Measurements from ENCODE around the gene CGRRF1.

The CGRRF1 gene

DNA sequence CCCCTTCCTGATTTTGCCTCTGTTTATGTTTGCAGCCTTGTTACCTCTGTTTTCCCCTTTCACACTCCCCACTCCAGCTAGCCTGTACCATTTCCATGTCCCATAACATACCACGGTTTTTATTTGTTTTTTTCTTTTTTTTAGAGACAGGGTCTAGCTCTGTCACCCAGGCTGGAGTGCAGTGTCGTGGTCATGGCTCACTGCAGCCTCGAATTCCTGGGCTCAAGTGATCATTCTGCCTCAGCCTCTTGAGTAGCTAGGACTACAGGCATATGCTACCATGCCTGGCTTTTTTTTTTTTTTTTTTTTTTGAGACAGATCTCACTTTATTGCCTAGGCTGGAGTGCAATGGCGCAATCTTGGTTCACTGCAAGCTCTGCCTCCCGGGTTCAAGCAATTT is 38.8 kb downstream of the CGRRF1 start:
- no peak for DNase-seq (ENCODE audit: low read depth in 2 of 2)

DNA sequence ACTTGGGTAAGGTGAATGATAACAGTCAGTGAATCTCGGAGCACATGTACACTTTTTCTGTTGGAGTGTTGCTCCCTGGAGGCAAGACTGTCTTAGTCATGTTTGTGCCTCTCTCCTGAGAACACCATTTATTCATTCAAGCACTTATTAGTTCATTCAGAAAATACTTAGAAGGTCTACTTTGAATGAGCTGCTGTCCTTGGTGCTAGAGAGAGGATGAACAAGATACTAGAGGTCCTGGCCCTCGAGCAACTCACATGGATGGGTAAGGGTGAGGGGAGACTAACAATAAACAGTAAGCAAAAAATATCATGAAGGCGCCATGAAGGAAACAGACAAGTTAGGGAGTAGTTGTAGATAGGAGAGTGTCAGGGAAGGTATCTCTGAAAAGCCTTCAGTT is 40.2 kb downstream of the CGRRF1 start:
- no peak for DNase-seq (ENCODE audit: low read depth in 2 of 2)

DNA sequence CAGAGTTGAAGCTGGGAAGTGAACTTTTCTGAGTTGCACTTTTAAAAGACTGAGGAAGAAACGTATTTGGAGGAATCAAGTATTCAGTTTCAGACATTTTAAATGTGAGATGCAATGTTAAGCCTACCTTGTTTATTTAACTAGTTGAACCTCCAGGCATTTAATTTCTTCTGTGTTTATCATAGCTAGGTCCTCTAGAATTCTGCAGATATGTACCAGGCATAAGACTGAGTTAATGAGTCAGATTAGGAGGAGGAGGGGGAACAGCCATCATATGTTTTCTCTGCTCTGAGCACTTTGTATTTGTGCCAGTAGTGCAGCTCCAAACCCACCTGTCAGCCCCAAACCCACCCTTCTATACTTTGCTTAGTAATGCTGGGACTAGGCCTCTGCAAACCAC is 40.8 kb downstream of the CGRRF1 start:
- DNase-seq (ENCODE audit: low read depth in 2 of 2): no peak

DNA sequence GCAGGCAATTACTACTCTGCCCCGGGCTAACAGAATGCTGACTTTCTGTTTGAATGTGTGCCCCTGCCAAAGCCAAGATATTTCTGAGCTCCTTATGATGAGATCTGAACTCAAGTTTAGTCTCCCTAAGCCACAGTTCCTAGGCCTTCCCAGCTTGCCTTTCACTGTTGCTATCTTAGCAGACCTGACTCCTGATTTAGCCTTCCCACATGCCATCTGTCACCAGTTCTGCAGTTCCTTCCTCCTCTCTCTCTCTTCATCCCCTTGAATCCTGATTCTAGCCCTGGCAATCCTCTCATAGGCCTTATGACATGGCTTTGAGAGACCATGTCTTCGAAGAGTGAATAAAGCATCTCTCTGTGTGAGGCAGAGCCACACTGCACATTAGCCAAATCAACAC is 44.7 kb downstream of the CGRRF1 start:
- no peak for DNase-seq (ENCODE audit: low read depth in 2 of 2)

DNA sequence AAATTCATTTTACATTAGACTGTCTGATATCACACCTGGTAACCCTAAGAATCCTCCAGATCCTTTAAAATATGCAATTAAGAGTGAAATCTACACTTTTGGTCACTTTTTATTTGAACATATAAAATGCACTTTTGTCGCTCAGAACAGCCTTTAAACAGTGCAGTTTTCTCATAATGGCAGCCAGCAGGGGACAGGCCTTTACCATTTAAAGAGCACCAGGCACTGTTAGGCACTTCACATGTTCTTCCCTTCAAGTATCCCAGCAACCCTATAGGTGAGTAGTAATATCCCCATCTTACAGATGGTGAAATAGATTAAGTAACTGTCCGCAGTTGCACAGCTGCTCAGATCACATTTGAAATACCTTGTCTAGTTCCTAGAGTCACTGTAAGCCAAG is 45.9 kb downstream of the CGRRF1 start:
- DNase-seq (ENCODE audit: low read depth in 2 of 2): no peak

DNA sequence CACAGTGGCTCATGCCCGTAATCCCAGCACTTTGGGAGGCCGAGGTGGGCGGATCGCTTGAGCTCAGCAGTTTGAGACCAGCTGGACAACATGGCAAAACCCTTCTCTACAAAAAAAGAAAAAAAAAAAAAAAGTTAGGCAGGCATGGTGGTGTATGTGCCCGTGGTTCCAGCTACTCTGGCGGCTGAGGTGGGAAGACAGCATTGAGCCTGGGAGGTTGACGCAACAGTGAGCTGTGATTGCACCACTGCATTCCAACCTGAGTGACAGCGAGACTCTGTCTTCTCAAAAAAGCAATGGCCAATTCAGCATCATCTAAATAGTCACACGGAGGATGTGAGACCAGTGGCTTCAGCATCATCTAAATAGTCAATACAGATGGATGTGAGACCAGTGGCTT is 46.8 kb downstream of the CGRRF1 start:
- no peak for DNase-seq (ENCODE audit: low read depth in 2 of 2)

DNA sequence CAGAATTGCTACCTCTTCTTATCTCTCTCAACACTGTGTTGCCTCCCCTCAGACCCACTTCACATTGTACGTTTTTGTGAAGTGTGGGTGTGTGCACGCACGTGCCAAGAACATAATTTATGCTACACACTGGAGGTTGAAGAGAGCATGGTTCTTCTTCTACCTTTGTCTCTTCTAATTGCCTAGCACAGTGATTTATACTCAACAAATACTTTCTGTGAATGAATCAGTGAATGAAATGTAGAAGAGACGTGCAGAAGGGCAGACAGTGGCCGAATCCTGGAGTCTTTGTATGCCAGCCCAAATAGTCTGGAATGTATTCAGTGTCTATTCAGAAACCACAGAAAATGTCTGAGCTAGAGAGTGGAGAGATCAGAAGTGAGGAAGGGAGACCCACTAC is 52.6 kb downstream of the CGRRF1 start:
- no peak for DNase-seq (ENCODE audit: low read depth in 2 of 2)

DNA sequence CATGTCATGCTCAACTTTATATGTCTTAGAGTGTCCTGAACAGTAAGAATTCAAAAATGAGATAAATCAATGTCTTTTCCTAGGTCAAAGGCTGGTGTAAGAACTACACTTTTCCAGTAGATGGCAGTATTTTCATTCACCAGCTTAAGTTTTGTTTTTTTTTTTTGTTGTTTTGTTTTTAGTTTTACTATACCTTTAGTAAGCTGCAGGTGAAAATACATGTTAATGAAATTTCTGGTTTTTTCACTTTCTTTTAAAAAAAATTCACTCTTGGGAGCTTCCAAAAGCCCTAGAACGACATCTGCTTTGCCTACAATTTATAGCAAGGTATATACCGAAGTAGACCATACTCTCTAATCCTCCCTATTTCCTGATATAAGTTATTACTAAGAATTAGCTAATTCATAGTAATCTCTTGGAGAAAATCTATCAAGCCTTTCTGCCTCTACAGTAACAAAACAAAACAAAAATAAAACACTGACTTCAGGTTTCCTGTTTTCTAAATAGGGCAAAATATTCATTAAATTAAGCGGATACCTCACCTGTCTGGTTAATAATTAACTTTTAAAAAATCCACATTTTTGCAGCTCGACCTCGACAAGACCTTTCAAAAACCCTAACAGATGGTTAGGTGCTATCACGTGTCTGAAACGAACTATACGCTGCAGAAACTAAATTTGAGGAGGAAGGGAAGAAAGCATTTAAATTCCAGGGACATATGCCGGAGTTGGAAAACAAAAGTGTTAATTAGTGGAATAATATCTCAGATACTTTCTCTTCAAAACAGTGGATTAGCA is 54.6 kb downstream of the CGRRF1 start:
- DNase-seq (ENCODE audit: low read depth in 2 of 2): no peak

DNA sequence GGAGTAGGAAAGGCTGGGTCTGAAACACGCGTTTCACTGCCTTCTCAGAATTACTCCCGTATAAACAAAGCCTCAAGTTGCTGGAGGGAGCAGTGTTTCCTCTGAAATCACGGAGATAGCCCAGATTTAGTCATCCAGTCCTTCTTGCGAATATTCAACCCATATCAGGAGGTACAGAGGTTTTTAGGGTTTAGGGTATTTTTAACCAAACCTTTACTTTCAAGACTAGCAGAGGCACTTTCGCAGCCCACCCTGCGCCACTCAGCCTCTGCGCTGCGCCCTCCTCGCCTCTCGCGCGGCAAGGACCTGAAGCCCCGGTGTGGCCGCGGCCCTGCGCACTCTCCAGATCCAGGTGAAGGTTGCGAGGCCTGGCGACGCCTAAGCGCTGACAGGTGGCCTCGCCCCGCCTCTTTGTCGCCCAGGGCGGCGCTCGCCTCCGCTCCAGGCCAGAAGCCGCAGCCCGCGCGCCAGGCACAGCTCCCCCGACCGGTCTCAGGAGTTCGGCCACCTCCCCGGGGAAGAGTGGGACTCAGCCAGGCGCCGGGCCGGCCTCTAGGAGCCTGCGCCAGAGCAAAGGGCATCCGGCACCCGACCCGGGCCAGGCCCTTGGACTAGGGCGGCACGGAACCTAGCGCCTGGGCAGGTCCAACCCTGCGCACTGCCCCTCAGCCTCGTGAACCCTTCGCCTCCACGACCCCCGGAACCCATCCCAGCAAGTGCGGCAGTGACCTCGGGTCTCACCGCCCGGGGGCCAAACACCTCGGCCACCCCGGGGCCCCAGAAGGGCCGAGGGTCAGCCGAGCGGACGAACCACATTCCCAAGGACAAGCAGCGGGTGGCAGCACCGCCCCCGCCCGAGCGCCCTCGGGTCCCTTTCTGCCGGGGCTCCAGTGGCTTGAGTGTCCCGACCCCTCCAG is 55.4 kb downstream of the CGRRF1 start:
- DNase-seq (ENCODE audit: low read depth in 2 of 2): peak in 1 of 2 donors; percentile 34

DNA sequence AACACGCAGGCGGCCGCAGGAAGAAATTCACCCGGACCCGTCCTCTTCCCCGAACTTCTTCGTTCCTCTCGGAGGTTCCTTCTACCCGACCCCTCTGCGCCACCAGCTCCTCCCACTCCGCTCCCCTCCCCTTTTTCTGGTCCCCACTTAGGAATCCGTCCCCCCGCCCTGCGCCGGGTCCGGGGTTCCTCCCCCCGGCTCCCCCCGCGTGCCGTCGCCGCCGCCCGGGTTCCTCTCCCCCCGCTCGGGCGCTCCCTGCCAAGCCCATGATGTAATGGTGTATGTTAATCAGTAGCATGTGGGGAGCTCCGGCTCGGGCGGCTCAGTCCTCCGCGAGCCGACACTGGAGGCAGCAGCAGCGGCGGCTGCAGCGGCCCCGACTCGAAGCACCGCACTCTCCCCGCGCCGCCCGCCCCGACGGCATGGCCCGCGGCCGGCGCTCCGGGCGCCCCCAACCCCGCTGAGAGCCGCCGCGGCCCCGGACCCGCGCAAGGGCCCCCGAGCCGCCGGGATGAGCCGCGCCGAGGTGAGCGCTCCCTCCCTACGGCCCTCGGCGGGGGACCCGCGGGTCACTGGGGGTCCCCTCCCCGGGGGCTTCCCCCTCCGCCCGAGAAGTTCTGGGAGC is 56.2 kb downstream of the CGRRF1 start:
- peak; percentile 51 to 54 for DNase-seq (ENCODE audit: low read depth in 2 of 2)

DNA sequence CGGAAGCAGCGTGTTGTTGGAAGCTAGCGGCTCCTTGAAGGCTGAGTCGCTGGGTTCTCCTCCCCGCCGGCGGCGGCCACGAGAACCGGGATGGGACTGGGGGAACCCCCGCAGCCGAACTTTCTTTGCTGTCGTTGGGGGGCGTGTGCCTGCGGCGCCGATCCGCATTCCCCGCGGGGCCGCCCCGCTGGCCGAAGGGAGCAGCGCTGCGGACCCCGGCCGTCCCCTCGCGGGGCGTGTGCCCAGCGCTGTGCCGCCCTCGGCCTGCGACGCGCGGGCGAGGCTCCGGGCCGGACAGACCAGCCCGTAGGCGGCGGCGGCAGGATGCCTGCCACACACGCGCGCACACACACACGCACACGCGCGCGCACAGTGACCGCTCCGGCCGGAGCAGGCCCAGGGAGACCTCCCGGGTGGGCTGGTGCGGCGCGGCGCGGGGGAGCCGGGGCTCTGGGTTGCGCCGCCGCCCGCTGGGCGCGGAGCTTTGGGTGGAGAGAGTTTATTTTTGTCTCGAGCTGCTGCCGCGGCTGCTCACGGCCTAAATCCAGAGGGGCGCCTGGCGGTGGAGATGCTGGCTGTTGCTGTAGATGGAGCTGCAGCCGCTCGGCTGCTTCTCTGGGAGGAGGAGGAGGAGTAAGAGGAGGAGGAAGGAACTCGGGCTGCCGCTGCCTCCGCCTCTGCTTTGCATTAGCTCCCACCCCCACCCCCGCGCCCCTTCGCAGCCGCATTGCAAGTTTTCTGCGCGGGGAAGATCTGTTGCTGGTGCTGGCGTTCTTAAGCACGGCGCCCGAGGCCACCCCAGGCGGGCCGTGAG is 56.9 kb downstream of the CGRRF1 start, which contains the start of gene SAMD4A:
Gene SAMD4A (plus strand): TSS at position 719 of the 814 bp plus-strand sequence. CDS start 789 bp downstream, outside the sequence.
- peak in 1 of 2 donors; percentile 28 for DNase-seq (ENCODE audit: low read depth in 2 of 2)

DNA sequence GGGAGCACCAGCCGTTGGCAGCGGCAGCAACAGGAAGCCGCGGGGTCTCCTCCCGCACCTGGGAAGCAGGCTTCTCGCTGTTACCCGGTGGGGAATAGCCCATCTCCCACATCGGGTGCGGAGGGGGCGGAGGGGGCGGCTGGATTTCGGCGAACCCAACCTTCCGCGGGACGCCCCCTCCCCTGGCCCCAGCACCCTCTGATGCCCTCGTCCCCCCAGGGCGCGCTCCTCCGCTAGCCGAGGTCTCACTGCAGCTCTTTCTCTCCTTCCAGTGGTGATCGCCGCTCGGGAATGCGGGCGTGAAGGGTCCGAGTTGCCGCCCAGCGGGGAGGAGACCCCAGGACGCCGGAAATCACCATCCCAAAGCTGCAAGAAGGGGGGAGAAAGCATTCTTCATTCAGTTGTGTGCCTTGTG is 57.5 kb downstream of the CGRRF1 start:
- DNase-seq (ENCODE audit: low read depth in 2 of 2): no peak

DNA sequence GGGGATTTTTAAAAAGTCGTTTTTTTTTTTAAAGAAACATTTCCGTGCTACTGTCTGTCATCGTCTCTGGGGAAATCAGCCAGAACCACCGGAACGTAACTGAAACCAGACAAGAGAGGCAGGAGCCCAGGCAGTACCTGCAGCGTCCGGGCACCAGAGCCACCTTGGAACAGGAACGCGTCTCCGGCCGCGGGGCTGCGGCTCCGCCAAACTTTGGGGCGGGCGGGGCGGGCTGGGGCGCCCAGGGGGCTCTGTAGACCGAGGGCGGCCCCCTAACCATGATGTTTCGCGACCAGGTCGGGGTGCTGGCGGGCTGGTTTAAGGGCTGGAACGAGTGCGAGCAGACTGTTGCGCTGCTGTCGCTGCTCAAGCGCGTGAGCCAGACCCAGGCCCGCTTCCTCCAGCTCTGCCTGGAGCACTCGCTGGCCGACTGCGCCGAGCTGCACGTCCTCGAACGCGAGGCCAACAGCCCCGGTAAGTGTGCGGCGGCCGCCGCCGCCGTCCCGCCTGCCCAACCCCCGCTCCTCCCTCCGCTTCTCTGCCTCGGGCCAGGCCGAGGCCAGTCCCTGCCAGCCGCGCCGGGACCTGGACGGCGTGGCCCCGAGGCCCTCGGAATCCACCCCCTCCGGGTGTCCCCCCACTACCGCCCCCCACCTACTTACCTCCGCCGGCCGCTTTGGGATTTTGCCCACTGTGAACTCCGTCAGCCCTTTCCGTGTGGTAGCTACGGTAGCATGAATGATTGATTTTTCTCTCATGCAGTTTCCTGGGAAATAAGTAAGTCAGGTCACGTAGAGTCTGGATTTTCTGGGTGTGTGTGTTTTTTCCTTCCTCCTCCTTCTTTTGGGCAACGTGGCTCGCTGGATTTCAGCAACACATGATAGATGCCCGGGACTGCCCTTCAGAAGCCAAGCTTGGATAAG is 58.2 kb downstream of the CGRRF1 start:
- DNase-seq (ENCODE audit: low read depth in 2 of 2): peak in 1 of 2 donors; percentile 29

DNA sequence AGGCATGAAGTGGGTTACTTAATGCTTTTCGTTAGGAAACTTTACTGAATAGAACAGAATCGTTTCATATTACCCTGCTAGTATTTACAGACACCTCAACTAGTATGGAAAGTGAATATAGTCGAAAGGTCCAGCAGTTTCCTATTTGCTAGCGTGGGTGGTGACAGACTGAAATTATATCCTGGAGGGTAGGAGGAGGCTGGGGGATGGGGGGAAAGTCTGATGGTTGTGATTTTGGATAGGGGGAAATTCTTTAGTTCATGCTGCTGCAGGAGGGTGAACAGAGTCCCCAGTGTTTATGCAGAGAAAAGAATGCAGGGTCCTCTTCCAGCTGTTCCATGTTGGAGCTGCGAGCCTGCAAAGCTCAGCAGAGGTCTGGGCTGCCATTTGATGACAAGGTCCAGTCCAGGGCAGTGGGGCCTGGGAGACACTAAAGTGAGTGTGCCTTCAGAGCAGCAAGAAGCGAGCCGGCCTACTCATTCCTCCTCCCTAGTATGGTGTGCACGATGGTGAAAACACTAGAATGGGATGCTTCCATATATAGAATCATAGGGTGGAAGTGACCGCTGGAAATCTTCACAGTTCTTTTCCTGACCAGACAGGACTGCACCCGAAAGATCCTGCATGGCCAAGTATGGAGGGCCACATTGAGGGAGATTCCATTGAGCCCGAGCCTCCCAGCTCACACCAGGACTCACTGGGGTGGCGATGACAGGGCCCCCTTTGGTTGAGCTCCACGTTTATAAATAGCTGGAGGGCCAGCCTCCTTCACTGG is 59.3 kb downstream of the CGRRF1 start:
- no peak for DNase-seq (ENCODE audit: low read depth in 2 of 2)

DNA sequence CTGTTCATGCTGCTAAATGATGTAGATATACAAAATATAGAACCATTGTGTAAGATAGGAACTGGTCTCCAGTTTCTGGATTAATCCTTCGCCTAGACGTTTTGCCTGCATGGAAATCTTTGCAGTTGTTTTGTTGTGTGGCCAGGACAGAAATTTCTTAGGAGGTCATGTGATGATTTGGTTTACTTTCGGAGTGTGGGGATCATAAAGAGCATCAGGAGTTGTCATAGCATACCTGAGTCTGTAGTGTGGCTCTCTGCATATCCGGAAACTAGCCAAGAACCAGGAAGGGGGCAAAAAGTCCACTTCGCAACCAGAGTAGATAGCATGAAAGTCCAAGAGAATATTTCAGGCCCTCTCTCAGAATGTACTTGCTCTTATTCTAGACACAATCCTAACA is 60.3 kb downstream of the CGRRF1 start:
- no peak for DNase-seq (ENCODE audit: low read depth in 2 of 2)

DNA sequence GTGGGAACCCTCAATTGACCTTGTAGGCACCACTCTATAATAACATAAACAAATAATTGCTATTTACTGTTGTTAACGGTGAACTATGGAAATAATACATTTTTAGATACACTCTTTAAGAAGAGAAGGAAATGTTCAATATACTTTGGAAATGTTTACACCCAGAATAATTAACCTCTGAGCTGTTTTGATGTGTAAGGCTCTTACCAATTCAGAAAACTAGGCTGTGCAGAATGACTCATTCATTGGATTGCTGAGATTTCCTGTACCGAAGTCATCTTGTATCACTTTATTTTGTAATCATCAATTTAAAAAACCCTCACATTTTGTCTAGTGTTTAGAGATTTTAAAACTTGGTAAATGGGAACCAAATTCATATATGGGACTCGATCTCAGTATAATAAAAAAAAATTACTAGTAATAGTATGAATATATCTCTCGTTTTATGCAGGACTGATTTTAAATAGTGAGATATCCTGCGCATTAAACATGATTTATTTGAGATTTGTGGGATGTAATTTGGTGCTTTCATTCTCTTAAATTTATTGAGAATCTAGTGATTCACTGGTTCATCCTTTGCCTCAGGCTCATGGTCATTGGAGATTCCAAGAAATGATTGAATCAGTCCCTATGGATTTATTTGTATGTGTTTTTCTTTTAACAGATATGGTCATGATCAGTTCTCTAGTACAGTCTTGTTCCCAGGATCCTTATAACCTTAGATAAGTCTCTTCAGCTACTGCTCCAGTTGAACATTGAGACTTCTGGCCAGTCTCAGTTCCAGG is 61.1 kb downstream of the CGRRF1 start:
- DNase-seq (ENCODE audit: low read depth in 2 of 2): no peak

DNA sequence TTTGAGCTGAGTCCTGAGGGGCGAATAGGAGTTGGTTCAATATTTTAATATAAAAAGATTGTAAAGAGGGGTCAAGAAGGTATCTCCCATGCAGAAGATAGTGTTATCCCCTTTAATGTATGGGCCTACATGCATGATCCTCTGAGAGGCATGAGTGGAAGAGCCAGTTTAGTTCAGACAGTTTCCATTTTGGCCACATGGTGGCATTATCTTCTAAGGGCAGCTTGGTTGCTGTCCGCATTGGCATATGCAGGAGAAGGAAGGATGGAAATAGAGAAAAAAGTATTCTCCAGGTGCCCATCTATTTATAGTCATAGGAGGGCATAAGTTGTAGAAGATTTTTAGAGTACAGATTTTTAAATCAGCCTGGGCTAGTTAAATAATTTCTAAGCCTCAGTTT is 62.6 kb downstream of the CGRRF1 start:
- DNase-seq (ENCODE audit: low read depth in 2 of 2): peak in 1 of 2 donors; percentile 30

DNA sequence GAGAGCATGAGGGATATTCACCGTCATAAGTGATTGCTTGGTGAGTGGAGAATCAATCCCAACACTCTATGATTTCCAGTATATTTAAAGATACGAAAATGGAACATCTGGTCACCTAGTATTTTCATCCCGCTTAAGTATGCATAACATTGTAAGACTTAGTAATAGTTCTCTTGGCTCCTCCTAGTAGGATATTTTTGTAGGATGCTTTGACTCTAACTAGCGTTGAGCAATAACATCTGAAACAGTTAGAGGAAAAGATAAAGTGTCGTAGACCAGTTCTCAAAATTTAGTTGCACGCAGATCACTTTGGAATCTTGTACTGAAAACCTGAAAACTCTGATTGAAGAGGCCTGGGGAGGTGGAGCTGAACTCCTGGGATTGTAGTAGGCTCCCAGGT is 64.8 kb downstream of the CGRRF1 start:
- DNase-seq (ENCODE audit: low read depth in 2 of 2): no peak

DNA sequence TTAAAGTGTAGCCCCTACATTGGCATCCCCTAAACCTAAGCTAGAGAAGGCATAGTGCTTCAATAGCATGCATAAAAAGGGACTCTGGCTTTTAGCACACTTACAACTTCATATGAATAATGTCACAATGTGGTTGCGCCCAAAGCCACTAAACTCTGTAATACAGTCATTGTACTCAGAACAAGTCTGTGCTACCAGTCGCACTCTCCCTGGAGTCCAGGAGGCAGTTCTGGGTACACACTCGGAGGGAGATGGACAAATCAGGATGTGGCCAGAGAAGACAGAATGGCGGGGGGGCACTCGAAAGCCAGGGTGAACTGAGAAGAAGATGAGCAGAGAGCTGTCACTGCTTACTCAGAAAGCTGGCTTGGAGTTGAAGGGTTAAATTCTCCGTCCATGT is 67.8 kb downstream of the CGRRF1 start:
- DNase-seq (ENCODE audit: low read depth in 2 of 2): no peak
